ENCODE data around the gene PARN. TPM values are rescaled to one million over a fixed set of nuclear protein-coding genes. Genes with fewer than 3 reads are reported as not detected.
"Not testable (repeated sequence)": the region's sequence is repeated elsewhere in the genome, so short reads cannot be mapped to it uniquely, and the experiment has no call there.

The PARN gene
- total and polyA plus RNA-seq, 7 donors: 14.4 to 75.3 (median 33.6) TPM

DNA sequence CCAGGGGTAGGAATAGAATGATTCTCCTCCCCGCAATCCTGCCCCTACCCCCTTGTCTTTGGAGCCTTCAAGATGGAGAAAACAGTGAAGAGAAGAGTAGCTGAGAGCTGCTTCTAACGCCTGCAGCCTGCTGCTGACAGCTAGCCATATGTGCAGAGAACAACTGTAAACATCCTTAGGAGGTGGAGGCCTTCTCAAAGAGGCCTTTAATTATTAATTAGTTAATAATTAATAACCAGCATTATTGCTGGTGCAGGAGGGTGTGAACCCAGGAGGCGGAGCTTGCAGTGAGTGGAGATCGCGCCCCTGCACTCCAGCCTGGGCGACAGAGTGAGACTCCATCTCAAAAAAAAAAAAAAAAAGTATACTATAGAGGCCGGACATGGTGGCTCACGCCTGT, 11.1 kb upstream of the PARN start:
- Histone ChIP-seq H3K4me3 (no peak overlapping the region), H3K27me3 (no peaks in the 10 kb centered on the region), H3K4me1 (peaks cover 0 to 15% (median 8%) of the 10 kb centered on the region in 4 donors), H3K36me3 (peaks cover 0 to 49% (median 13%) of the 10 kb centered on the region in 4 donors), H3K27ac (no peak overlapping the region), H3K9me3 (no peaks in the 10 kb centered on the region)
- no peak for DNase-seq
- 94 to 95% methylated on average over 8 of the region's 8 CpGs for WGBS, 2 donors
- intact Hi-C loops (cut with DNase I): no loop called here
- TF ChIP-seq POLR2AphosphoS5 (IDR thresholded peaks at IDR 0.05): no peak
- TF ChIP-seq POLR2A (IDR thresholded peaks at IDR 0.05): no peak
- no peak for TF ChIP-seq EP300 (IDR thresholded peaks at IDR 0.05)
- TF ChIP-seq, protein P1, sequence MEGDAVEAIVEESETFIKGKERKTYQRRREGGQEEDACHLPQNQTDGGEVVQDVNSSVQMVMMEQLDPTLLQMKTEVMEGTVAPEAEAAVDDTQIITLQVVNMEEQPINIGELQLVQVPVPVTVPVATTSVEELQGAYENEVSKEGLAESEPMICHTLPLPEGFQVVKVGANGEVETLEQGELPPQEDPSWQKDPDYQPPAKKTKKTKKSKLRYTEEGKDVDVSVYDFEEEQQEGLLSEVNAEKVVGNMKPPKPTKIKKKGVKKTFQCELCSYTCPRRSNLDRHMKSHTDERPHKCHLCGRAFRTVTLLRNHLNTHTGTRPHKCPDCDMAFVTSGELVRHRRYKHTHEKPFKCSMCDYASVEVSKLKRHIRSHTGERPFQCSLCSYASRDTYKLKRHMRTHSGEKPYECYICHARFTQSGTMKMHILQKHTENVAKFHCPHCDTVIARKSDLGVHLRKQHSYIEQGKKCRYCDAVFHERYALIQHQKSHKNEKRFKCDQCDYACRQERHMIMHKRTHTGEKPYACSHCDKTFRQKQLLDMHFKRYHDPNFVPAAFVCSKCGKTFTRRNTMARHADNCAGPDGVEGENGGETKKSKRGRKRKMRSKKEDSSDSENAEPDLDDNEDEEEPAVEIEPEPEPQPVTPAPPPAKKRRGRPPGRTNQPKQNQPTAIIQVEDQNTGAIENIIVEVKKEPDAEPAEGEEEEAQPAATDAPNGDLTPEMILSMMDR (IDR thresholded peaks at IDR 0.05): no peak

DNA sequence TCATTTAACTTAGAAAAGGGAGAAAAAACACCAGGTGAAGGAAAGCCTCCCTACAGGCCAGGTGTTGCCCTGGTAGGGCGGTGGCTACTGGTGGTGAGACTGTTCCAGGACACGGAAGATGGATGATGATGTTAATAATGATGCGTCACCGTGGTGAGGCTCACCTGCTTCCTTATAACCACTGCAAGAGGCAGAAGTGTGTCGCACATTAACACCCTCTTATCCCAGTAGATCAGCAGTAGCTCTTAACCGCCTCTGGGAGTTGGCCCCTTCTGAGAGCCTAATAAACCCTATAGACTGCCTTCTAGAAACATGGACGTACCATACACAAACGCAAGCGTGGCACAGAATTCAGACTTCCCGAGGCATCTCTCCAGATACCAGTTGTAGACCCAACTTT, 10.5 kb upstream of the PARN start:
- H3K4me3 ChIP-seq: no peak overlapping the region
- H3K27ac ChIP-seq: no peak overlapping the region
- H3K36me3 ChIP-seq: peaks cover 0 to 42% (median 9%) of the 10 kb centered on the region in 4 donors
- WGBS, 2 donors: 23 to 66% methylated on average over 10 of the region's 10 CpGs
- no peak for TF ChIP-seq POLR2AphosphoS5 (IDR thresholded peaks at IDR 0.05)
- peak in 1 of 2 donors; percentile 41 for TF ChIP-seq POLR2A (IDR thresholded peaks at IDR 0.05)
- TF ChIP-seq, protein P1 (IDR thresholded peaks at IDR 0.05): peak in 1 of 4 experiments; percentile 7
- TF ChIP-seq EP300 (IDR thresholded peaks at IDR 0.05): no peak
- DNase-seq: no peak
- peaks cover 0 to 22% (median 15%) of the 10 kb centered on the region in 4 donors for H3K4me1 ChIP-seq
- no peaks in the 10 kb centered on the region for H3K27me3 ChIP-seq
- intact Hi-C loops (cut with DNase I): no loop called here
- H3K9me3 ChIP-seq: no peaks in the 10 kb centered on the region

DNA sequence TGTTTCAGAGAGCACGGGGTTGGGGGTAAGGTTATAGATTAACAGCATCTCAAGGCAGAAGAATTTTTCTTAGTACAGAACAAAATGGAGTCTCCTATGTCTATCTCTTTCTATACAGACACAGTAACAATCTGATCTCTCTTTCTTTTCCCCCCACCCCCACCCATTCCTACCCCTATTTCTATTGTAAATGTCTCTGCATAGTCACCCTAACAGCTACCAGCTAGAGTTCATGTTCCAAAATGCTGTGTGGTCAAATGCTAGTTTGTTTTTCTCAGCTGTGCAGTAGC, 6.8 kb upstream of the PARN start:
- intact Hi-C loops (cut with DNase I): loop anchor here (10.0 kb wide), 1 partner anchor 352 kb away; no protein-coding TSS in a partner anchor
- not testable (repeated sequence) for DNase-seq, H3K4me3 ChIP-seq, H3K27me3 ChIP-seq, H3K9me3 ChIP-seq
- H3K36me3 ChIP-seq: peaks cover 0 to 28% (median 0%) of the 10 kb centered on the region in 4 donors
- WGBS, 2 donors: 15 to 57% methylated on average over 1 of the region's 1 CpG
- H3K27ac ChIP-seq: peak overlapping the region in 2 of 4 donors; percentile 14 to 22
- peaks cover 0 to 46% (median 40%) of the 10 kb centered on the region in 4 donors for H3K4me1 ChIP-seq

- peaks cover 0 to 47% (median 43%) of the 10 kb centered on the region in 4 donors for H3K4me1 ChIP-seq
Observed at GRCh38 chr16:14636179-14636950, 6.3 kb upstream of the PARN start.

DNA sequence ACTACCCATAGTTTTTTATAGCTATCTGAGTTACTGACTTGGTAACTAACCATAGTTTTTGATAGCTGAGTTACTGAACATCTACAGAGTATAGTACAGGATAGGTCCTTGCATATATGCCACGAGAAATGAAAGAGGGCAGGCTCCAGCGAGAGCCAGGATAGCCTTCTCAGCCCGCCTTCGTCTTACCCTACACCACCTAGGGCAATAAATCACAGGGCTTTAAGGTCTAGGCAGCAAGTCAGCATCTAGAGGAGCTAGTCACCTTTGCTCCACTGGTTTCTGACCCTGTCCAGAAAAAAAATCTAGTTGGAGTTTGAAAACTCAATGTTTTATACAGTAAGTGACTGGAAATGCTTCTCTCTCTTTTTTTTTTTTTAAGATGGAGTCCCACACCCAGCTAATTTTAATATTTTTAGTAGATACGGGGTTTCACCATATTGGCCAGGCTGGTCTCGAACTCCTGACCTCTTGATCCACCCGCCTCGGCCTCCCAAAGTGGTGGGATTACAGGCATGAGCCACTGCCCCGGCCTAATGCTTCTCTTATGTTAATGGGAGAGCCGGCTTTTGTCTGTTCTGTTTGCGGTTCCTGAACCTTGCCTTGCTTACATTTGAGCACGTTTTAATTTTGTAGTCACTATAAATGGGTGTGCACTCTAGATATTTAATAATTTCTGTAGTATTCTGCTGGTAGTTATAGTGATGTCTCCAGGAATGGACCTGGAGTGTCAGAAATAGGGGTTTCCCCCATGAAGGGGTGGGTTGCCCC, 5.5 kb upstream of the PARN start:
- no peaks in the 10 kb centered on the region for H3K9me3 ChIP-seq

More at GRCh38 chr16:14636179-14636950, 6.3 kb upstream of the PARN start:
- H3K4me3 ChIP-seq, H3K9me3 ChIP-seq, H3K27me3 ChIP-seq, DNase-seq: not testable (repeated sequence)
- WGBS, 2 donors: 49 to 64% methylated on average over 17 of the region's 17 CpGs
- intact Hi-C loops (cut with DNase I): loop anchor here (10.0 kb wide), 1 partner anchor 352 kb away; no protein-coding TSS in a partner anchor
- H3K36me3 ChIP-seq: peaks cover 0 to 28% (median 0%) of the 10 kb centered on the region in 4 donors
- peak overlapping the region in 2 of 4 donors; percentile 37 to 48 for H3K27ac ChIP-seq

More for the DNA sequence above, 5.5 kb upstream of the PARN start:
- DNase-seq: no peak
- intact Hi-C loops (cut with DNase I): loop anchor here (10.0 kb wide), 1 partner anchor 351 kb away; no protein-coding TSS in a partner anchor
- TF ChIP-seq EP300 (IDR thresholded peaks at IDR 0.05) (no peak), POLR2AphosphoS5 (IDR thresholded peaks at IDR 0.05) (no peak), POLR2A (IDR thresholded peaks at IDR 0.05) (no peak)
- TF ChIP-seq, protein P1 (IDR thresholded peaks at IDR 0.05): no peak
- H3K36me3 ChIP-seq: peaks cover 0 to 24% (median 0%) of the 10 kb centered on the region in 4 donors
- 63 to 80% methylated on average over 12 of the region's 12 CpGs for WGBS, 2 donors
- H3K27me3 ChIP-seq: no peaks in the 10 kb centered on the region
- no peak overlapping the region for H3K4me3 ChIP-seq
- peak overlapping the region in 1 of 4 donors; percentile 37 for H3K27ac ChIP-seq
- H3K4me1 ChIP-seq: peaks cover 0 to 50% (median 47%) of the 10 kb centered on the region in 4 donors

Data from sigmoid colon (tissue), 7 donors.